Activated naive CD8-positive, alpha-beta T cell treated with anti-CD3 and anti-CD28 coated beads, Interleukin-2, amount 10 ng/mL, durations not matched to agents 7 days and 5 days (primary cell): ENCODE measurements around the gene ZNRF2. TPM values are rescaled to one million over a fixed set of nuclear protein-coding genes. Genes with fewer than 3 reads are reported as not detected.
"Not testable (repeated sequence)": the region's sequence is repeated elsewhere in the genome, so short reads cannot be mapped to it uniquely, and the experiment has no call there.

Experiments used
- ATAC-seq: fragments of 150-1000 bp; cut with Tn5 transposase; one replicate; pipeline ENCODE4 v1.10.0; 2021; ENCODE audit warnings: low read depth, moderate library complexity
- POLR2A ChIA-PET: fragments of 350-600 bp; sonication (Branson Sonifier 250); formaldehyde crosslinking; loops from one replicate; lab custom pipeline; 2021; ENCODE audit warnings: antibody characterized with exemption; lab: Charles Lee
- DNase-seq: peaks from one replicate; pipeline ENCODE4 v3.0.0; 2021
- H3K27ac Mint-ChIP-seq: one replicate; pipeline ENCODE4 v1.8.0; 2022; ENCODE audit warnings: mild to moderate bottlenecking, mixed read lengths
- H3K27me3 Mint-ChIP-seq: one replicate; pipeline ENCODE4 v1.8.0; 2022; ENCODE audit warnings: mild to moderate bottlenecking, moderate library complexity, mixed read lengths
- H3K36me3 Mint-ChIP-seq: one replicate; pipeline ENCODE4 v1.8.0; 2021; ENCODE audit warnings: mild to moderate bottlenecking, mixed read lengths
- H3K4me1 Mint-ChIP-seq: one replicate; pipeline ENCODE4 v1.8.0; 2021; ENCODE audit warnings: mixed read lengths
- H3K4me3 Mint-ChIP-seq: one replicate; pipeline ENCODE4 v1.8.0; 2022; ENCODE audit warnings: mild to moderate bottlenecking, moderate library complexity, mixed read lengths
- H3K9me3 Mint-ChIP-seq: one replicate; pipeline ENCODE4 v1.8.0; 2021; ENCODE audit warnings: mixed read lengths
- total RNA-seq, 2 experiments: library from RNA; stranded (reverse); gene quantifications; one replicate each; pipeline ENCODE4 v1.2.3, GENCODE V29; 2021

The ZNRF2 gene
- total RNA-seq, 2 experiments from 2014 or later: 27.1 to 28.0 TPM

- POLR2A ChIA-PET: interaction anchor here (1.0 to 4.2 kb wide), 7 partner anchors 32 to 192 kb away, joined by 3 to 30 read pairs (median 5); partner anchors contain the start of gene NOD1
- ATAC-seq (peak; percentile 0), DNase-seq (peak; percentile 70)
- Mint-ChIP-seq H3K9me3 (peaks cover 2% of the 10 kb centered on the region), H3K4me3 (peak overlapping the region; percentile 99), H3K36me3 (peaks cover 19% of the 10 kb centered on the region), H3K4me1 (peaks cover 44% of the 10 kb centered on the region), H3K27me3 (peaks cover 2% of the 10 kb centered on the region), H3K27ac (peak overlapping the region; percentile 100)
Observed at GRCh38 chr7:30285536-30286284, 1.3 kb downstream of the ZNRF2 start.

- POLR2A ChIA-PET: interaction anchor here (1.1 to 4.2 kb wide), 4 partner anchors 31 to 191 kb away, joined by 3 to 30 read pairs (median 8); partner anchors contain the start of gene NOD1
- ATAC-seq (no peak), DNase-seq (no peak)
- Mint-ChIP-seq H3K4me3 (peak overlapping the region; percentile 99), H3K4me1 (peaks cover 50% of the 10 kb centered on the region), H3K27me3 (no peaks in the 10 kb centered on the region), H3K9me3 (peaks cover 5% of the 10 kb centered on the region), H3K27ac (no peak overlapping the region), H3K36me3 (peaks cover 22% of the 10 kb centered on the region)
Observed at GRCh38 chr7:30286749-30287148, 2.4 kb downstream of the ZNRF2 start.

- POLR2A ChIA-PET: interaction anchor here (4.2 kb wide), 1 partner anchor 35 kb away, joined by 30 read pairs; no protein-coding TSS in a partner anchor
- peak overlapping the region; percentile 14 for H3K4me3 Mint-ChIP-seq
- not testable (repeated sequence) for ATAC-seq
Observed at GRCh38 chr7:30287625-30288024, 3.2 kb downstream of the ZNRF2 start.

GRCh38 chr7:30289634-30290033, 5.2 kb downstream of the ZNRF2 start:
- H3K9me3 Mint-ChIP-seq, H3K27ac Mint-ChIP-seq, H3K27me3 Mint-ChIP-seq, DNase-seq, ATAC-seq: not testable (repeated sequence)
- POLR2A ChIA-PET: interaction anchor here (0.6 kb wide), 1 partner anchor 33 kb away, joined by 4 read pairs; no protein-coding TSS in a partner anchor
- H3K36me3 Mint-ChIP-seq: peaks cover 31% of the 10 kb centered on the region
- peaks cover 52% of the 10 kb centered on the region for H3K4me1 Mint-ChIP-seq
- peak overlapping the region; percentile 52 for H3K4me3 Mint-ChIP-seq

More at GRCh38 chr7:30287625-30288024, 3.2 kb downstream of the ZNRF2 start:
- DNase-seq, H3K27me3 Mint-ChIP-seq, H3K27ac Mint-ChIP-seq, H3K9me3 Mint-ChIP-seq: not testable (repeated sequence)
- peaks cover 26% of the 10 kb centered on the region for H3K36me3 Mint-ChIP-seq
- peaks cover 54% of the 10 kb centered on the region for H3K4me1 Mint-ChIP-seq

GRCh38 chr7:30290317-30290716, 5.9 kb downstream of the ZNRF2 start:
- ATAC-seq, DNase-seq, H3K27me3 Mint-ChIP-seq, H3K9me3 Mint-ChIP-seq, H3K27ac Mint-ChIP-seq: not testable (repeated sequence)
- POLR2A ChIA-PET: interaction anchor here (0.6 kb wide), 1 partner anchor 32 kb away, joined by 4 read pairs; no protein-coding TSS in a partner anchor
- H3K36me3 Mint-ChIP-seq: peaks cover 33% of the 10 kb centered on the region
- peak overlapping the region; percentile 45 for H3K4me3 Mint-ChIP-seq
- H3K4me1 Mint-ChIP-seq: peaks cover 54% of the 10 kb centered on the region

GRCh38 chr7:30292416-30293038, 8.1 kb downstream of the ZNRF2 start:
- peak overlapping the region; percentile 47 for H3K27ac Mint-ChIP-seq
- H3K4me3 Mint-ChIP-seq, DNase-seq, H3K9me3 Mint-ChIP-seq, POLR2A ChIA-PET, ATAC-seq, H3K27me3 Mint-ChIP-seq: not testable (repeated sequence)
- peaks cover 19% of the 10 kb centered on the region for H3K36me3 Mint-ChIP-seq
- peaks cover 47% of the 10 kb centered on the region for H3K4me1 Mint-ChIP-seq

- H3K9me3 Mint-ChIP-seq, H3K27me3 Mint-ChIP-seq, H3K27ac Mint-ChIP-seq, ATAC-seq, H3K4me3 Mint-ChIP-seq, DNase-seq, POLR2A ChIA-PET: not testable (repeated sequence)
- Mint-ChIP-seq H3K4me1 (peaks cover 20% of the 10 kb centered on the region), H3K36me3 (peaks cover 14% of the 10 kb centered on the region)
Observed at GRCh38 chr7:30296304-30296703, 11.9 kb downstream of the ZNRF2 start.

- not testable (repeated sequence) for DNase-seq, H3K4me3 Mint-ChIP-seq, H3K9me3 Mint-ChIP-seq, ATAC-seq, H3K27ac Mint-ChIP-seq, H3K36me3 Mint-ChIP-seq, H3K27me3 Mint-ChIP-seq
- H3K4me1 Mint-ChIP-seq: peaks cover 15% of the 10 kb centered on the region
- POLR2A ChIA-PET: interaction anchor here (0.6 kb wide), 1 partner anchor 242 kb away, joined by 4 read pairs; no protein-coding TSS in a partner anchor
Observed at GRCh38 chr7:30297499-30297898, 13.1 kb downstream of the ZNRF2 start.

GRCh38 chr7:30298409-30298808, 14.0 kb downstream of the ZNRF2 start:
- peaks cover 10% of the 10 kb centered on the region for H3K4me1 Mint-ChIP-seq
- not testable (repeated sequence) for H3K36me3 Mint-ChIP-seq

GRCh38 chr7:30301751-30302150, 17.4 kb downstream of the ZNRF2 start:
- no peak for DNase-seq
- Mint-ChIP-seq H3K27ac (no peak overlapping the region), H3K36me3 (peaks cover 4% of the 10 kb centered on the region), H3K4me1 (peaks cover 12% of the 10 kb centered on the region), H3K4me3 (no peak overlapping the region), H3K9me3 (no peaks in the 10 kb centered on the region), H3K27me3 (no peaks in the 10 kb centered on the region)
- POLR2A ChIA-PET: no interaction called here
- ATAC-seq: no peak

More at GRCh38 chr7:30298409-30298808, 14.0 kb downstream of the ZNRF2 start:
- ATAC-seq, H3K9me3 Mint-ChIP-seq, DNase-seq, POLR2A ChIA-PET, H3K4me3 Mint-ChIP-seq, H3K27ac Mint-ChIP-seq, H3K27me3 Mint-ChIP-seq: not testable (repeated sequence)

GRCh38 chr7:30302656-30303311, 18.4 kb downstream of the ZNRF2 start:
- Mint-ChIP-seq H3K9me3 (no peaks in the 10 kb centered on the region), H3K36me3 (peaks cover 9% of the 10 kb centered on the region), H3K27me3 (no peaks in the 10 kb centered on the region), H3K4me1 (peaks cover 15% of the 10 kb centered on the region), H3K27ac (no peak overlapping the region), H3K4me3 (no peak overlapping the region)
- DNase-seq (no peak), ATAC-seq (no peak)
- POLR2A ChIA-PET: interaction anchor here (1.1 kb wide), 1 partner anchor 19 kb away, joined by 3 read pairs; no protein-coding TSS in a partner anchor

GRCh38 chr7:30303312-30304039, 19.1 kb downstream of the ZNRF2 start:
- no peak overlapping the region for H3K27ac Mint-ChIP-seq
- DNase-seq: no peak
- ATAC-seq: no peak
- H3K4me3 Mint-ChIP-seq: no peak overlapping the region
- POLR2A ChIA-PET: interaction anchor here (1.1 kb wide), 1 partner anchor 19 kb away, joined by 3 read pairs; no protein-coding TSS in a partner anchor
- peaks cover 9% of the 10 kb centered on the region for H3K36me3 Mint-ChIP-seq
- no peaks in the 10 kb centered on the region for H3K9me3 Mint-ChIP-seq
- H3K27me3 Mint-ChIP-seq: no peaks in the 10 kb centered on the region
- peaks cover 18% of the 10 kb centered on the region for H3K4me1 Mint-ChIP-seq
